ENCODE data around the gene OR2H2. TPM values are rescaled to one million over a fixed set of nuclear protein-coding genes. Genes with fewer than 3 reads are reported as not detected.

OR2H2 gene
- total and polyA plus RNA-seq, 4 experiments from 2014 or later: not detected

- H3K36me3 Mint-ChIP-seq: no peaks in the 10 kb centered on the region
- no peaks in the 10 kb centered on the region for H3K9me3 Mint-ChIP-seq
- no peak overlapping the region for H3K27ac ChIP-seq (ENCODE audit: low read depth, low read length)
- peaks cover 8% of the 10 kb centered on the region for H3K27me3 ChIP-seq (ENCODE audit: insufficient read depth, low read length)
- H3K36me3 ChIP-seq (ENCODE audit: insufficient read depth, low read length): no peaks in the 10 kb centered on the region
- H3K4me3 Mint-ChIP-seq: no peak overlapping the region
- peaks cover 0 to 6% (median 2%) of the 10 kb centered on the region in 4 donors for H3K4me1 Mint-ChIP-seq
- no peak for DNase-seq
- intact Hi-C loops (cut with micrococcal nuclease): no loop called here
- POLR2A ChIA-PET (ENCODE audit: partially characterized antibody): no interaction called here
- H3K4me1 ChIP-seq (ENCODE audit: insufficient read depth, low read length): no peaks in the 10 kb centered on the region
- no peak overlapping the region for H3K4me3 ChIP-seq (ENCODE audit: low read length in 2 of 2)
- CTCF ChIA-PET (ENCODE audit: partially characterized antibody): no interaction called here
- peaks cover 38 to 46% of the 10 kb centered on the region in 2 donors for H3K27me3 Mint-ChIP-seq
- H3K27ac Mint-ChIP-seq: no peak overlapping the region
- no peaks in the 10 kb centered on the region for H3K9me3 ChIP-seq (ENCODE audit: control insufficient read depth in 1 of 2, low read length in 2 of 2)
Measured at GRCh38 chr6:29567541-29567940, 17.4 kb upstream of the OR2H2 start.

GRCh38 chr6:29567991-29568390, 16.9 kb upstream of the OR2H2 start:
- Histone ChIP-seq H3K4me1 (ENCODE audit: insufficient read depth, low read length) (no peaks in the 10 kb centered on the region), H3K27ac (ENCODE audit: low read depth, low read length) (no peak overlapping the region), H3K4me3 (ENCODE audit: low read length in 2 of 2) (no peak overlapping the region), H3K27me3 (ENCODE audit: insufficient read depth, low read length) (peaks cover 8% of the 10 kb centered on the region), H3K9me3 (ENCODE audit: control insufficient read depth in 1 of 2, low read length in 2 of 2) (no peaks in the 10 kb centered on the region), H3K36me3 (ENCODE audit: insufficient read depth, low read length) (no peaks in the 10 kb centered on the region)
- peaks cover 0 to 6% (median 2%) of the 10 kb centered on the region in 4 donors for H3K4me1 Mint-ChIP-seq
- ChIA-PET CTCF (ENCODE audit: partially characterized antibody) (no interaction called here), POLR2A (ENCODE audit: partially characterized antibody) (no interaction called here)
- peaks cover 34 to 45% of the 10 kb centered on the region in 2 donors for H3K27me3 Mint-ChIP-seq
- H3K9me3 Mint-ChIP-seq: no peaks in the 10 kb centered on the region
- no peaks in the 10 kb centered on the region for H3K36me3 Mint-ChIP-seq
- intact Hi-C loops (cut with micrococcal nuclease): no loop called here
- H3K4me3 Mint-ChIP-seq: no peak overlapping the region
- no peak for DNase-seq
- no peak overlapping the region for H3K27ac Mint-ChIP-seq

GRCh38 chr6:29576056-29576455, 8.9 kb upstream of the OR2H2 start:
- Mint-ChIP-seq H3K4me3 (no peak overlapping the region), H3K4me1 (no peaks in the 10 kb centered on the region), H3K27me3 (peaks cover 24 to 39% of the 10 kb centered on the region in 2 donors), H3K27ac (no peak overlapping the region), H3K9me3 (no peaks in the 10 kb centered on the region), H3K36me3 (no peaks in the 10 kb centered on the region)
- no peaks in the 10 kb centered on the region for H3K9me3 ChIP-seq (ENCODE audit: control insufficient read depth in 1 of 2, low read length in 2 of 2)
- POLR2A ChIA-PET (ENCODE audit: partially characterized antibody): no interaction called here
- H3K36me3 ChIP-seq (ENCODE audit: insufficient read depth, low read length): no peaks in the 10 kb centered on the region
- H3K27ac ChIP-seq (ENCODE audit: low read depth, low read length): no peak overlapping the region
- H3K4me3 ChIP-seq (ENCODE audit: low read length in 2 of 2): no peak overlapping the region
- intact Hi-C loops (cut with micrococcal nuclease): no loop called here
- CTCF ChIA-PET (ENCODE audit: partially characterized antibody): no interaction called here
- DNase-seq: no peak
- H3K4me1 ChIP-seq (ENCODE audit: insufficient read depth, low read length): no peaks in the 10 kb centered on the region
- H3K27me3 ChIP-seq (ENCODE audit: insufficient read depth, low read length): peaks cover 4% of the 10 kb centered on the region

- no peaks in the 10 kb centered on the region for H3K36me3 ChIP-seq (ENCODE audit: insufficient read depth, low read length)
- no peak for DNase-seq
- H3K9me3 ChIP-seq (ENCODE audit: control insufficient read depth in 1 of 2, low read length in 2 of 2): no peaks in the 10 kb centered on the region
- CTCF ChIA-PET (ENCODE audit: partially characterized antibody): interaction anchor here (1.8 kb wide), 1 partner anchor 12 kb away, joined by 6 read pairs; no protein-coding TSS in a partner anchor
- intact Hi-C loops (cut with micrococcal nuclease): no loop called here
- Mint-ChIP-seq H3K4me3 (no peak overlapping the region), H3K36me3 (no peaks in the 10 kb centered on the region), H3K27ac (no peak overlapping the region), H3K4me1 (no peaks in the 10 kb centered on the region), H3K9me3 (no peaks in the 10 kb centered on the region), H3K27me3 (peaks cover 22 to 36% of the 10 kb centered on the region in 2 donors)
- peaks cover under 1% of the 10 kb centered on the region for H3K27me3 ChIP-seq (ENCODE audit: insufficient read depth, low read length)
- POLR2A ChIA-PET (ENCODE audit: partially characterized antibody): no interaction called here
- no peaks in the 10 kb centered on the region for H3K4me1 ChIP-seq (ENCODE audit: insufficient read depth, low read length)
- no peak overlapping the region for H3K27ac ChIP-seq (ENCODE audit: low read depth, low read length)
- no peak overlapping the region for H3K4me3 ChIP-seq (ENCODE audit: low read length in 2 of 2)
Measured at GRCh38 chr6:29577544-29577943, 7.4 kb upstream of the OR2H2 start.

- Histone ChIP-seq H3K9me3 (ENCODE audit: control insufficient read depth in 1 of 2, low read length in 2 of 2) (no peaks in the 10 kb centered on the region), H3K4me3 (ENCODE audit: low read length in 2 of 2) (no peak overlapping the region), H3K36me3 (ENCODE audit: insufficient read depth, low read length) (no peaks in the 10 kb centered on the region), H3K27ac (ENCODE audit: low read depth, low read length) (no peak overlapping the region), H3K27me3 (ENCODE audit: insufficient read depth, low read length) (peaks cover 15% of the 10 kb centered on the region), H3K4me1 (ENCODE audit: insufficient read depth, low read length) (no peaks in the 10 kb centered on the region)
- peak; percentile 48 to 57 (median 51) for DNase-seq
- Mint-ChIP-seq H3K4me3 (no peak overlapping the region), H3K9me3 (no peaks in the 10 kb centered on the region), H3K27ac (no peak overlapping the region), H3K36me3 (no peaks in the 10 kb centered on the region), H3K4me1 (peaks cover 0 to 1% (median 0%) of the 10 kb centered on the region in 4 donors), H3K27me3 (peaks cover 8 to 34% of the 10 kb centered on the region in 2 donors)
- intact Hi-C loops (cut with micrococcal nuclease): loop anchor here (2.0 kb wide), 1 partner anchor 573 kb away; no protein-coding TSS in a partner anchor
- CTCF ChIA-PET (ENCODE audit: partially characterized antibody): interaction anchor here (0.5 to 2.2 kb wide), 7 partner anchors 9 to 573 kb away, joined by 3 to 10 read pairs (median 4); no protein-coding TSS in a partner anchor
- POLR2A ChIA-PET (ENCODE audit: partially characterized antibody): no interaction called here
Measured at GRCh38 chr6:29589423-29590048, 4.6 kb downstream of the OR2H2 start.

GRCh38 chr6:29590218-29590808, 5.4 kb downstream of the OR2H2 start:
- no peaks in the 10 kb centered on the region for H3K9me3 Mint-ChIP-seq
- no peak overlapping the region for H3K27ac Mint-ChIP-seq
- Histone ChIP-seq H3K36me3 (ENCODE audit: insufficient read depth, low read length) (no peaks in the 10 kb centered on the region), H3K4me3 (ENCODE audit: low read length in 2 of 2) (no peak overlapping the region), H3K4me1 (ENCODE audit: insufficient read depth, low read length) (no peaks in the 10 kb centered on the region), H3K27ac (ENCODE audit: low read depth, low read length) (no peak overlapping the region), H3K27me3 (ENCODE audit: insufficient read depth, low read length) (peaks cover 15% of the 10 kb centered on the region), H3K9me3 (ENCODE audit: control insufficient read depth in 1 of 2, low read length in 2 of 2) (no peaks in the 10 kb centered on the region)
- no peak for DNase-seq
- ChIA-PET CTCF (ENCODE audit: partially characterized antibody) (interaction anchor here (1.3 to 2.2 kb wide), 5 partner anchors 8 to 904 kb away, joined by 4 to 10 read pairs (median 6); no protein-coding TSS in a partner anchor), POLR2A (ENCODE audit: partially characterized antibody) (no interaction called here)
- H3K36me3 Mint-ChIP-seq: no peaks in the 10 kb centered on the region
- peaks cover 8 to 31% of the 10 kb centered on the region in 2 donors for H3K27me3 Mint-ChIP-seq
- peaks cover 0 to 1% (median 0%) of the 10 kb centered on the region in 4 donors for H3K4me1 Mint-ChIP-seq
- H3K4me3 Mint-ChIP-seq: no peak overlapping the region
- intact Hi-C loops (cut with micrococcal nuclease): no loop called here

- H3K27ac ChIP-seq (ENCODE audit: low read depth, low read length): no peak overlapping the region
- no peaks in the 10 kb centered on the region for H3K36me3 ChIP-seq (ENCODE audit: insufficient read depth, low read length)
- Mint-ChIP-seq H3K9me3 (no peaks in the 10 kb centered on the region), H3K27me3 (peaks cover 6 to 24% of the 10 kb centered on the region in 2 donors), H3K36me3 (no peaks in the 10 kb centered on the region), H3K4me1 (peaks cover 0 to 1% (median 0%) of the 10 kb centered on the region in 4 donors), H3K27ac (peak overlapping the region in 1 of 7 donors; percentile 18), H3K4me3 (no peak overlapping the region)
- ChIA-PET POLR2A (ENCODE audit: partially characterized antibody) (no interaction called here), CTCF (ENCODE audit: partially characterized antibody) (no interaction called here)
- no peak for DNase-seq
- intact Hi-C loops (cut with micrococcal nuclease): no loop called here
- H3K9me3 ChIP-seq (ENCODE audit: control insufficient read depth in 1 of 2, low read length in 2 of 2): no peaks in the 10 kb centered on the region
- H3K4me1 ChIP-seq (ENCODE audit: insufficient read depth, low read length): no peaks in the 10 kb centered on the region
- no peak overlapping the region for H3K4me3 ChIP-seq (ENCODE audit: low read length in 2 of 2)
- peaks cover 15% of the 10 kb centered on the region for H3K27me3 ChIP-seq (ENCODE audit: insufficient read depth, low read length)
Measured at GRCh38 chr6:29591677-29592076, 6.8 kb downstream of the OR2H2 start.

All from CD4-positive, alpha-beta memory T cell (primary cell).